Neural cell (in vitro differentiated cells): ENCODE measurements around the gene DNAH17. TPM values are rescaled to one million over a fixed set of nuclear protein-coding genes. Genes with fewer than 3 reads are reported as not detected.

Experiments used
- H2AFZ ChIP-seq: fragments of 200-600, 300-800 bp; sonication (generic), shearing (Covaris generic); 2 replicates; pipeline ENCODE4 v1.6.0; 2014; ENCODE audit warnings: low read depth, mild to moderate bottlenecking, antibody characterized with exemption, low read length, moderate library complexity
- H3F3A ChIP-seq: fragments of 200-600 bp; shearing (Covaris generic); 2 replicates; pipeline ENCODE4 v1.6.1; 2016; ENCODE audit warnings: mild to moderate bottlenecking, moderate library complexity, mixed read lengths, antibody characterized with exemption, low read length; ENCODE audit not compliant: insufficient read depth, poor library complexity, severe bottlenecking
- H3K27ac ChIP-seq: fragments of 200-600, 300-800 bp; sonication (generic), shearing (Covaris generic); 2 replicates; pipeline ENCODE4 v1.5.1; 2014; ENCODE audit warnings: mild to moderate bottlenecking, low read length, moderate library complexity
- H3K27me3 ChIP-seq: fragments of 300-800, 200-600 bp; sonication (generic), shearing (Covaris generic); 2 replicates; pipeline ENCODE4 v1.6.0; 2014; ENCODE audit warnings: mild to moderate bottlenecking, low read depth, low read length, moderate library complexity; ENCODE audit not compliant: insufficient read depth
- H3K36me3 ChIP-seq: fragments of 300-800, 200-600 bp; sonication (generic), shearing (Covaris generic); 2 replicates; pipeline ENCODE4 v1.5.1; 2014; ENCODE audit warnings: mild to moderate bottlenecking, antibody characterized with exemption, low read length, moderate library complexity; ENCODE audit not compliant: insufficient read depth
- H3K4me2 ChIP-seq: fragments of 300-800, 200-600 bp; sonication (generic), shearing (Covaris generic); 2 replicates; pipeline ENCODE4 v1.6.0; 2014; ENCODE audit warnings: mild to moderate bottlenecking, low read length
- H3K4me3 ChIP-seq: fragments of 300-800, 200-600 bp; sonication (generic), shearing (Covaris generic); 2 replicates; pipeline ENCODE4 v1.5.1; 2014; ENCODE audit warnings: mild to moderate bottlenecking, low read length, moderate library complexity
- H3K79me2 ChIP-seq: fragments of 200-600 bp; shearing (Covaris generic); replicated peaks from 2 replicates; pipeline ENCODE4 v1.6.0; 2014; ENCODE audit warnings: mild to moderate bottlenecking, low read length, moderate library complexity; ENCODE audit not compliant: insufficient read depth
- H3K9ac ChIP-seq: fragments of 300-800, 200-600 bp; sonication (generic), shearing (Covaris generic); 2 replicates; pipeline ENCODE4 v1.6.1; 2016; ENCODE audit warnings: mild to moderate bottlenecking, low read length, mixed read lengths
- H3K9me2 ChIP-seq: fragments of 200-600 bp; shearing (Covaris generic); 2 replicates; pipeline ENCODE4 v1.6.1; 2016; ENCODE audit warnings: mild to moderate bottlenecking, low read length, mixed read lengths; ENCODE audit not compliant: insufficient read depth
- H3K9me3 ChIP-seq: fragments of 200-600, 300-800 bp; sonication (generic), shearing (Covaris generic); 2 replicates; pipeline ENCODE4 v1.6.1; 2016; ENCODE audit warnings: mild to moderate bottlenecking, mixed run types, low read length, moderate library complexity, mixed read lengths
- H4K20me1 ChIP-seq: fragments of 200-600 bp; shearing (Covaris generic); 2 replicates; pipeline ENCODE4 v1.6.1; 2016; ENCODE audit warnings: mild to moderate bottlenecking, mixed run types; ENCODE audit not compliant: insufficient read depth
- CTCF ChIP-seq: fragments of 450-650 bp; IDR thresholded peaks from 2 replicates; pipeline ENCODE4 v1.5.1; 2014; ENCODE audit warnings: antibody characterized with exemption, mild to moderate bottlenecking, moderate library complexity; ENCODE audit not compliant: poor library complexity, severe bottlenecking
- EP300 ChIP-seq: fragments of 450-650 bp; conservative IDR thresholded peaks from 2 replicates; pipeline ENCODE4 v1.6.1; 2014; ENCODE audit warnings: antibody characterized with exemption, mild to moderate bottlenecking, moderate library complexity; ENCODE audit not compliant: poor library complexity, severe bottlenecking
- EZH2 ChIP-seq: fragments of 200-600, 300-800 bp; shearing (Covaris generic), sonication (generic); IDR thresholded peaks from 2 replicates; pipeline ENCODE4 v1.6.1; 2014; ENCODE audit warnings: antibody characterized with exemption, low read length, borderline replicate concordance, mild to moderate bottlenecking; ENCODE audit not compliant: insufficient read depth, poor library complexity, severe bottlenecking
- MXI1 ChIP-seq: fragments of 450-650 bp; conservative IDR thresholded peaks from 2 replicates; pipeline ENCODE4 v1.6.1; 2014; ENCODE audit warnings: antibody characterized with exemption, mild to moderate bottlenecking; ENCODE audit not compliant: poor library complexity, severe bottlenecking
- POLR2AphosphoS5 ChIP-seq: IDR thresholded peaks from 2 replicates; pipeline ENCODE4 v1.6.1; 2012
- RAD21 ChIP-seq: fragments of 450-650 bp; conservative IDR thresholded peaks from 2 replicates; pipeline ENCODE4 v1.6.1; 2014; ENCODE audit warnings: antibody characterized with exemption, mild to moderate bottlenecking, moderate library complexity
- REST ChIP-seq: IDR thresholded peaks from 2 replicates; pipeline ENCODE4 v1.6.1; 2012; ENCODE audit warnings: borderline replicate concordance
- SMC3 ChIP-seq: fragments of 450-650 bp; conservative IDR thresholded peaks from 2 replicates; pipeline ENCODE4 v1.6.1; 2014; ENCODE audit warnings: antibody characterized with exemption, mild to moderate bottlenecking, moderate library complexity; ENCODE audit not compliant: poor library complexity
- TAF1 ChIP-seq: IDR thresholded peaks from 2 replicates; pipeline ENCODE4 v1.6.1; 2012; ENCODE audit warnings: low read depth
- polyA plus RNA-seq: library from polyadenylated mRNA; depleted of rRNA; stranded (reverse); fragments of >200 nt; gene quantifications from 2 replicates; pipeline ENCODE4 v1.2.3, GENCODE V29; 2014

Gene DNAH17
- polyA plus RNA-seq, 1 donor from 2014 or later, result not detected

- no peaks in the 10 kb centered on the region for H3K36me3 ChIP-seq
- H3F3A ChIP-seq, result no peaks in the 10 kb centered on the region
- H3K27ac ChIP-seq, result no peak overlapping the region
- no peaks in the 10 kb centered on the region for H4K20me1 ChIP-seq
- H3K9me2 ChIP-seq, result no peaks in the 10 kb centered on the region
- TF ChIP-seq TAF1 (no peak), SMC3 (no peak), CTCF (no peak), POLR2AphosphoS5 (no peak), EP300 (no peak), MXI1 (no peak), RAD21 (no peak), EZH2 (no peak), REST (no peak)
- no peak overlapping the region for H2AFZ ChIP-seq
- H3K4me3 ChIP-seq, result no peak overlapping the region
- no peaks in the 10 kb centered on the region for H3K27me3 ChIP-seq
- no peak overlapping the region for H3K4me2 ChIP-seq
- H3K9me3 ChIP-seq, result no peaks in the 10 kb centered on the region
- H3K79me2 ChIP-seq, result no peaks in the 10 kb centered on the region
- H3K9ac ChIP-seq, result no peak overlapping the region
Measured at GRCh38 chr17:78396441-78397337, 180.5 kb downstream of the DNAH17 start.

- Histone ChIP-seq H3K36me3 (no peaks in the 10 kb centered on the region), H3K4me3 (no peak overlapping the region), H3F3A (no peaks in the 10 kb centered on the region), H2AFZ (no peak overlapping the region), H3K9me2 (no peaks in the 10 kb centered on the region), H3K4me2 (no peak overlapping the region), H4K20me1 (no peaks in the 10 kb centered on the region), H3K9ac (no peak overlapping the region), H3K27me3 (no peaks in the 10 kb centered on the region), H3K79me2 (no peaks in the 10 kb centered on the region), H3K9me3 (no peaks in the 10 kb centered on the region), H3K27ac (no peak overlapping the region)
- TF ChIP-seq REST (no peak), POLR2AphosphoS5 (no peak), MXI1 (no peak), RAD21 (no peak), SMC3 (no peak), EZH2 (no peak), CTCF (no peak), EP300 (no peak), TAF1 (no peak)
Measured at GRCh38 chr17:78395155-78395554, 182.0 kb downstream of the DNAH17 start.
